Ovary (tissue), 3 donors: ENCODE data around the gene TFIP11.

Source experiments
- CTCF ChIP-seq, 3 donors: fragments of 450-650 bp in 2 of 3; fragments of 200-600 bp in 1 of 3; IDR thresholded peaks; one replicate each; pipeline versions ENCODE4 v1.5.1 to v1.8.0; 2016 to 2022; ENCODE audit warnings: antibody characterized with exemption in 3 of 3, mild to moderate bottlenecking in 1 of 3
- POLR2A ChIP-seq: fragments of 450-650 bp; IDR thresholded peaks from one replicate; pipeline ENCODE4 v1.6.1; 2017; ENCODE audit warnings: antibody characterized with exemption, mild to moderate bottlenecking, moderate library complexity
- donor health status: DM: no; HTN: no; CAD: no.

GRCh38 chr22:26462051-26462450 is 50.2 kb downstream of the TFIP11 start:
- no peak for TF ChIP-seq CTCF (IDR thresholded peaks at IDR 0.05)
- TF ChIP-seq POLR2A = no peak
